ENCODE results near the gene RASIP1. TPM values are rescaled to one million over a fixed set of nuclear protein-coding genes. Genes with fewer than 3 reads are reported as not detected.
A peak's percentile ranks its signal among the peaks of the same experiment; 100 is the strongest.

RASIP1 gene
- polyA plus RNA-seq, 2 of the 4 experiments (the other 2 are of a cell fraction) = 0.36 to 0.40 TPM

DNA sequence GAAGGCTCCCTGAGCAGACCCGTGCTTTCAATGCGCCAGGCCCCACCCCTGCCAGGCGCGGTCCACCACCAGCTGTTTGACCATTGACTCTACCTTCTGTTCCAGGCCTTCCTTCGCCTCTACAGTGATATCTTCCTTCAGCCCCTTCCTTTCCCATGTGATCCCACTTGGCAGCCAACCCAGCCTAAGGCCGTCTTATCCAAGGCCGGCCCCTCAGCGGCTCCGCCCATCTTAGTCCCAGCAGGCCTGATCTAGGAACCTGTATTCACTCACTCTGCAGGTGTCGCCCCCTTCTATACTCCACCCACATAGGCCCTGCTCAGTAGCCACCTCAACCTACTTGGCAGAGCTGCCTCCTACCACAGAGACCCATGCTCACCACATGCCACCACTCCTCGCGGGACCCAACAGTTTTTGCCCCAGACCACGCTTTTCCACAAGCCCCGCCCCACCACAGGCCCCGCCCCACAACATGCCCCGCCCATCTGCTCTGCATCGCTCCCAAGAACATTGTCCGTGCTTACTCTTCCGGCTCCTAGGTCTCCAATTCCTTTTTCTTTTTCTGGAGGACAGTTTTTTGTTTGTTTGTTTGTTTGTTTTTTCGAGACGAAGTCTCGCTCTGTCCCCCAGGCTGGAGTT is 2.9 kb downstream of the RASIP1 start:
- Histone ChIP-seq H3K4me2 (no peak overlapping the region), H3K4me3 (no peak overlapping the region), H3K27ac (no peak overlapping the region), H3K9me3 (no peaks in the 10 kb centered on the region), H3K4me1 (peaks cover 16% of the 10 kb centered on the region)
- peak in 1 of 2 experiments; percentile 5; a peak in 3 of 6 replicates for ATAC-seq
- 77% methylated on average over 22 of the region's 22 CpGs for WGBS (ENCODE audit: missing lambda C conversion rate)
- ChIA-PET POLR2A (interaction anchor here (1.0 kb wide), 1 partner anchor 17 kb away, joined by 4 read pairs; no protein-coding TSS in a partner anchor), CTCF (interaction anchor here (1.2 to 5.4 kb wide), 9 partner anchors 10 to 62 kb away, joined by 4 to 69 read pairs (median 11); partner anchors contain the start of gene IZUMO1)
- TF ChIP-seq POLR2A (IDR thresholded peaks at IDR 0.05; ENCODE audit: low read length) = no peak
- no peak for TF ChIP-seq EHMT2 (IDR thresholded peaks at IDR 0.05; ENCODE audit: low read depth)
- no peak for TF ChIP-seq CBX2 (IDR thresholded peaks at IDR 0.05; ENCODE audit: borderline replicate concordance, low read depth)
- no peak for TF ChIP-seq ZNF302 (CRISPR knock-in tag; IDR thresholded peaks at IDR 0.05)
- TF ChIP-seq, protein P1, sequence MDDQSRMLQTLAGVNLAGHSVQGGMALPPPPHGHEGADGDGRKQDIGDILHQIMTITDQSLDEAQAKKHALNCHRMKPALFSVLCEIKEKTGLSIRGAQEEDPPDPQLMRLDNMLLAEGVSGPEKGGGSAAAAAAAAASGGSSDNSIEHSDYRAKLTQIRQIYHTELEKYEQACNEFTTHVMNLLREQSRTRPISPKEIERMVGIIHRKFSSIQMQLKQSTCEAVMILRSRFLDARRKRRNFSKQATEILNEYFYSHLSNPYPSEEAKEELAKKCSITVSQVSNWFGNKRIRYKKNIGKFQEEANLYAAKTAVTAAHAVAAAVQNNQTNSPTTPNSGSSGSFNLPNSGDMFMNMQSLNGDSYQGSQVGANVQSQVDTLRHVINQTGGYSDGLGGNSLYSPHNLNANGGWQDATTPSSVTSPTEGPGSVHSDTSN (IDR thresholded peaks at IDR 0.05) = no peak
- TF ChIP-seq PHF8 (IDR thresholded peaks at IDR 0.05; ENCODE audit: borderline replicate concordance, low read depth) = no peak
- no peak for TF ChIP-seq CTCF (IDR thresholded peaks at IDR 0.05)
- TF ChIP-seq, protein P2, sequence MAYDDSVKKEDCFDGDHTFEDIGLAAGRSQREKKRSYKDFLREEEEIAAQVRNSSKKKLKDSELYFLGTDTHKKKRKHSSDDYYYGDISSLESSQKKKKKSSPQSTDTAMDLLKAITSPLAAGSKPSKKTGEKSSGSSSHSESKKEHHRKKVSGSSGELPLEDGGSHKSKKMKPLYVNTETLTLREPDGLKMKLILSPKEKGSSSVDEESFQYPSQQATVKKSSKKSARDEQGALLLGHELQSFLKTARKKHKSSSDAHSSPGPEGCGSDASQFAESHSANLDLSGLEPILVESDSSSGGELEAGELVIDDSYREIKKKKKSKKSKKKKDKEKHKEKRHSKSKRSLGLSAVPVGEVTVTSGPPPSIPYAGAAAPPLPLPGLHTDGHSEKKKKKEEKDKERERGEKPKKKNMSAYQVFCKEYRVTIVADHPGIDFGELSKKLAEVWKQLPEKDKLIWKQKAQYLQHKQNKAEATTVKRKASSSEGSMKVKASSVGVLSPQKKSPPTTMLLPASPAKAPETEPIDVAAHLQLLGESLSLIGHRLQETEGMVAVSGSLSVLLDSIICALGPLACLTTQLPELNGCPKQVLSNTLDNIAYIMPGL (CRISPR knock-in tag; IDR thresholded peaks at IDR 0.05; ENCODE audit: borderline replicate concordance) = no peak
- TF ChIP-seq ZC3H11A (IDR thresholded peaks at IDR 0.05) = no peak
- no peak for TF ChIP-seq NFE2L2 (conservative IDR thresholded peaks at IDR 0.05; ENCODE audit: low read length)
- TF ChIP-seq RFX5 (IDR thresholded peaks at IDR 0.05) = no peak
- no peak for TF ChIP-seq HDAC2 (IDR thresholded peaks at IDR 0.05)
- no peak for TF ChIP-seq CHD2 (IDR thresholded peaks at IDR 0.05; ENCODE audit: low read length, partially characterized antibody)
- TF ChIP-seq, protein P3, sequence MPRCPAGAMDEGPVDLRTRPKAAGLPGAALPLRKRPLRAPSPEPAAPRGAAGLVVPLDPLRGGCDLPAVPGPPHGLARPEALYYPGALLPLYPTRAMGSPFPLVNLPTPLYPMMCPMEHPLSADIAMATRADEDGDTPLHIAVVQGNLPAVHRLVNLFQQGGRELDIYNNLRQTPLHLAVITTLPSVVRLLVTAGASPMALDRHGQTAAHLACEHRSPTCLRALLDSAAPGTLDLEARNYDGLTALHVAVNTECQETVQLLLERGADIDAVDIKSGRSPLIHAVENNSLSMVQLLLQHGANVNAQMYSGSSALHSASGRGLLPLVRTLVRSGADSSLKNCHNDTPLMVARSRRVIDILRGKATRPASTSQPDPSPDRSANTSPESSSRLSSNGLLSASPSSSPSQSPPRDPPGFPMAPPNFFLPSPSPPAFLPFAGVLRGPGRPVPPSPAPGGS (IDR thresholded peaks at IDR 0.05) = no peak
- TF ChIP-seq, protein P4, sequence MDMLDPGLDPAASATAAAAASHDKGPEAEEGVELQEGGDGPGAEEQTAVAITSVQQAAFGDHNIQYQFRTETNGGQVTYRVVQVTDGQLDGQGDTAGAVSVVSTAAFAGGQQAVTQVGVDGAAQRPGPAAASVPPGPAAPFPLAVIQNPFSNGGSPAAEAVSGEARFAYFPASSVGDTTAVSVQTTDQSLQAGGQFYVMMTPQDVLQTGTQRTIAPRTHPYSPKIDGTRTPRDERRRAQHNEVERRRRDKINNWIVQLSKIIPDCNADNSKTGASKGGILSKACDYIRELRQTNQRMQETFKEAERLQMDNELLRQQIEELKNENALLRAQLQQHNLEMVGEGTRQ (IDR thresholded peaks at IDR 0.05) = no peak
- TF ChIP-seq NPAS2 (CRISPR knock-in tag; IDR thresholded peaks at IDR 0.05; ENCODE audit: borderline replicate concordance) = no peak
- no peak for FAIRE-seq
- peak; percentile 55 to 68 for DNase-seq (ENCODE audit: low read depth in 1 of 2, low spot score in 1 of 2)

DNA sequence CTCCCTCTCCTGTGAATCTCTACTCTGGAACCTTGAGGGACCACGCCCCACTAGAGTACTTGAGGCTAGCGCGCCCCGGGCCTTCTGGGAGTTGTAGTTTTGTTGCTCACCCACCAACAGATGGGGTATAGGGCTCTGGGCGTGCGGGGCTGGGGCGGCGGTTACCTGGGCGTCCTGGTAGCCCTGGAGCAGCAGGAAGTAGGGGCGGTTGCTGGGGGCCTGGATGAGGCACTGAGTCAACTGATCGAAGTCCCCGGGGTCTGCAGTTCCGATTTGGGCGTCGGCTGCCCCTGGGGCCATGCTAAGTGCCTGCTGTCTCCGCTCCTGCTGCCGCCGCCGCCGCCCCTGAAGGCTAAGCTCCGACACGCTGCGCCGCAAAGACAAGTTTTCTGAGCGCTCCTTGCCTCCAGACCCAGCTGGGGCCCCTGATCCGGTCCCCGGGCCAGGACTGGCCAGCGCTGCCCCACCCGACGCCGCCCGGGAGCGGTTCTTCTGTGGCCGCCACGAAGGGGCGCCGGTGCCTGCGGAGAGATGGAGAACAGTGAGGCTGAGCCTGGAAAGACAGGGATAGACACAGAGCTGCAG is 5.3 kb downstream of the RASIP1 start:
- ChIA-PET CTCF (interaction anchor here (0.6 to 5.4 kb wide), 11 partner anchors 8 to 238 kb away, joined by 3 to 69 read pairs (median 4); partner anchors contain the start of genes HSD17B14 and IZUMO1), POLR2A (interaction anchor here (0.6 to 2.4 kb wide), 2 partner anchors 14 to 60 kb away, joined by 3 to 5 read pairs; no protein-coding TSS in a partner anchor)
- 25% methylated on average over 32 of the region's 38 CpGs for WGBS (ENCODE audit: missing lambda C conversion rate)
- Histone ChIP-seq H3K4me2 (peak overlapping the region; percentile 72), H3K4me1 (peaks cover 16% of the 10 kb centered on the region), H3K9me3 (no peaks in the 10 kb centered on the region), H3K4me3 (peak overlapping the region; percentile 49), H3K27ac (peak overlapping the region; percentile 77 to 81)
- DNase-seq (ENCODE audit: low read depth in 1 of 2, low spot score in 1 of 2) = peak; percentile 85 to 95
- peak; percentile 77 to 87 for ATAC-seq
- no peak for FAIRE-seq
- TF ChIP-seq CTCF (IDR thresholded peaks at IDR 0.05) = peak; percentile 28; the same call in 2 of the 3 replicates
- no peak for TF ChIP-seq EP300 (IDR thresholded peaks at IDR 0.05)
- TF ChIP-seq JUNB (IDR thresholded peaks at IDR 0.05) = no peak
- TF ChIP-seq RFX5 (IDR thresholded peaks at IDR 0.05) = peak; percentile 38; the same call in 1 of the 2 replicates
- TF ChIP-seq, protein P1 (IDR thresholded peaks at IDR 0.05) = no peak
- TF ChIP-seq RAD21 (conservative IDR thresholded peaks at IDR 0.05 in 1 of 2, IDR thresholded peaks at IDR 0.05 in 1 of 2) = peak; percentile 28 to 35; a peak in 3 of 5 replicates
- TF ChIP-seq, protein P5, sequence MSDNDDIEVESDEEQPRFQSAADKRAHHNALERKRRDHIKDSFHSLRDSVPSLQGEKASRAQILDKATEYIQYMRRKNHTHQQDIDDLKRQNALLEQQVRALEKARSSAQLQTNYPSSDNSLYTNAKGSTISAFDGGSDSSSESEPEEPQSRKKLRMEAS (IDR thresholded peaks at IDR 0.05) = peak; percentile 49; the same call in 1 of the 2 replicates
